ENCODE results near the gene PPIL6.

PPIL6 gene

DNA sequence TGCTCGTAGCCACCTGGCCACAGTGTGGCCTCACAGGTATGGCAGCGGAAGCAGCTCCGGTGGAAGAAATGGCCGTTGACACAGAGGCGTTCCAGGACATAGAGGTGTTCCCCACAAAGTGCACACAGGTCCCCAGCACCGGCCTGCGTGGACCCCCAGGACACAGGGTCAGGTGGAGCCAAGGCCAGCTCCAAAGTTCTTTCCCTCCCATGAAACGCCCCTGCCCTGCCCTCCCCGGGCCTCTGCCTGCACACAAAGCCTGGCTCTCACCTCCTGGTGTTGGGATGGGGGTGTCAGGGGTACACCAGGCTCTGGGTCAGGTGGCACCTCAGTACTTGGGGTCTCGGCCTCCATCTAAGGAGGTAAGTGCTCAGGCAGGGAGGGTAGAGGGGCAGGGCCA is 6.7 kb upstream of the PPIL6 start:
- no CpG with 5 or more reads among the region's 10 CpGs for WGBS (ENCODE audit: extremely low coverage, insufficient coverage, insufficient read length)

DNA sequence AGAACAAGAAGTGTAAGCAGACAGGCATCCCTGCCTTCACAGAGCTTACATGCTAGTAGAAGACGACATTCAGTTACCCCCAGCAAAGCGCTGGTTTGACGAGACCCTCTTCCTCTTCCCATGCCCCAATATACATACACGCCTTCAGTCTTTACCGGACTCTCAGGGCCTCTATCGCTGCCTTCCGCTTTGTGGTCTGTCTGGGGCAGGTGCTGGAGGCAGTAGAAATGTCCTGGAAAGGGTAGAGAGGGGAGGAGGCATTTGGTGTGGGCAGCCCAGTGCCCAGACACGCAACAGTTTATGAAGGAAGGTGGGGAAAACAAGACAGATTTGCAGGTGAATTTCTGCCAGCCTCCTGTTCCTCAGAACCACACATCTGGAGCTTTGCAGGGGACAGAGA is 6.1 kb upstream of the PPIL6 start:
- no peak for DNase-seq
- Histone ChIP-seq H2AFZ (ENCODE audit: insufficient read depth, low read length, poor library complexity) (no peak overlapping the region), H2BK120ac (ENCODE audit: insufficient read depth, low read length, poor library complexity) (no peak overlapping the region), H3K4me1 (ENCODE audit: control insufficient read depth in 1 of 2, insufficient read depth in 2 of 2, low read length in 2 of 2) (peaks cover 4 to 6% of the 10 kb centered on the region in 2 experiments), H3K9ac (ENCODE audit: low read length) (no peak overlapping the region), H3K14ac (ENCODE audit: low read length) (no peak overlapping the region), H3K4me3 (ENCODE audit: low read depth, low read length) (no peak overlapping the region), H3K27me3 (ENCODE audit: insufficient read depth, low read length) (no peaks in the 10 kb centered on the region), H4K8ac (ENCODE audit: low read depth, low read length) (no peak overlapping the region), H2AK5ac (ENCODE audit: low read length) (no peak overlapping the region), H3K9me3 (ENCODE audit: insufficient read depth, low read depth, low read length) (no peaks in the 10 kb centered on the region), H4K91ac (ENCODE audit: low read depth, low read length) (no peak overlapping the region), H3K4ac (ENCODE audit: low read depth, low read length) (no peak overlapping the region), H2BK5ac (ENCODE audit: low read depth, low read length, poor library complexity) (no peak overlapping the region), H3K23ac (ENCODE audit: low read length) (no peak overlapping the region), H3K4me2 (ENCODE audit: low read length) (no peak overlapping the region), H3K36me3 (ENCODE audit: control insufficient read depth in 1 of 2, insufficient read depth in 2 of 2, low read length in 2 of 2) (peaks cover 58 to 71% of the 10 kb centered on the region in 2 experiments), H4K12ac (ENCODE audit: low read depth, low read length) (no peak overlapping the region), H2BK12ac (ENCODE audit: low read length) (no peak overlapping the region), H3K18ac (ENCODE audit: low read length) (no peak overlapping the region), H3K27ac (ENCODE audit: low read depth, low read length) (no peak overlapping the region), H3K79me1 (ENCODE audit: low read length) (no peaks in the 10 kb centered on the region), H3K79me2 (ENCODE audit: control insufficient read depth, insufficient read depth, low read length, poor library complexity) (no peaks in the 10 kb centered on the region)
- WGBS (ENCODE audit: extremely low coverage, insufficient coverage, insufficient read length): no CpG with 5 or more reads among the region's 8 CpGs

More for the DNA sequence above, 6.7 kb upstream of the PPIL6 start:
- Histone ChIP-seq H3K4me2 (ENCODE audit: low read length) (no peak overlapping the region), H3K9ac (ENCODE audit: low read length) (no peak overlapping the region), H2AFZ (ENCODE audit: insufficient read depth, low read length, poor library complexity) (no peak overlapping the region), H3K18ac (ENCODE audit: low read length) (no peak overlapping the region), H2BK120ac (ENCODE audit: insufficient read depth, low read length, poor library complexity) (no peak overlapping the region), H4K8ac (ENCODE audit: low read depth, low read length) (no peak overlapping the region), H3K4me1 (ENCODE audit: control insufficient read depth in 1 of 2, insufficient read depth in 2 of 2, low read length in 2 of 2) (peaks cover under 1% of the 10 kb centered on the region in 2 experiments), H3K79me2 (ENCODE audit: control insufficient read depth, insufficient read depth, low read length, poor library complexity) (no peaks in the 10 kb centered on the region), H3K36me3 (ENCODE audit: control insufficient read depth in 1 of 2, insufficient read depth in 2 of 2, low read length in 2 of 2) (peaks cover 63 to 76% of the 10 kb centered on the region in 2 experiments), H3K4ac (ENCODE audit: low read depth, low read length) (no peak overlapping the region), H4K91ac (ENCODE audit: low read depth, low read length) (no peak overlapping the region), H3K14ac (ENCODE audit: low read length) (no peak overlapping the region), H2AK5ac (ENCODE audit: low read length) (no peak overlapping the region), H3K27ac (ENCODE audit: low read depth, low read length) (no peak overlapping the region), H3K9me3 (ENCODE audit: insufficient read depth, low read depth, low read length) (no peaks in the 10 kb centered on the region), H2BK5ac (ENCODE audit: low read depth, low read length, poor library complexity) (no peak overlapping the region), H3K27me3 (ENCODE audit: insufficient read depth, low read length) (no peaks in the 10 kb centered on the region), H4K12ac (ENCODE audit: low read depth, low read length) (no peak overlapping the region), H3K23ac (ENCODE audit: low read length) (no peak overlapping the region), H3K79me1 (ENCODE audit: low read length) (no peaks in the 10 kb centered on the region), H3K4me3 (ENCODE audit: low read depth, low read length) (no peak overlapping the region), H2BK12ac (ENCODE audit: low read length) (no peak overlapping the region)
- DNase-seq: no peak

DNA sequence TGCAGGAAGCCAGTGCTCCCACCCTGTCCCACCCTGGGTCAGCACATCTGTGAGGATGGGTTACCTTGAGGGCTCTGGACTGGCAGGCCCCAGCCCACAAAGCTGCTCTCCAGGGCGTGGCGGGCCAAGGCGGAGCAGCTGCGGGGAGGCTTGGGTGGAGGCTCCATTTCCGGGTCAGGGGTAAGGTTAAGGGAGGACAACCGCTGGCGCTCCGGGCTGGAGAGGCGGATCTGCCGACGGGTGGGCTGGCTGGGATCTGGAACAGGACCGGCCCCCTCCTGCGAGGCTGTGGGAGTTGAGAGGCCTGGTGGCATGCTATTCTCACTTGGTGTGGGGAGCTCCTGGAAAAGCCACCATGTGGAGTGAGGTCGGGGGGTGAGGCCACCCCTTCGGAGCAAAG is 5.6 kb upstream of the PPIL6 start:
- no peak overlapping the region for H2BK12ac ChIP-seq (ENCODE audit: low read length)
- H3K9ac ChIP-seq (ENCODE audit: low read length): no peak overlapping the region
- WGBS (ENCODE audit: extremely low coverage, insufficient coverage, insufficient read length): no CpG with 5 or more reads among the region's 15 CpGs
- no peak overlapping the region for H4K91ac ChIP-seq (ENCODE audit: low read depth, low read length)
- no peak overlapping the region for H3K4me3 ChIP-seq (ENCODE audit: low read depth, low read length)
- no peak overlapping the region for H3K4me2 ChIP-seq (ENCODE audit: low read length)
- H3K18ac ChIP-seq (ENCODE audit: low read length): no peak overlapping the region
- H3K4me1 ChIP-seq (ENCODE audit: control insufficient read depth in 1 of 2, insufficient read depth in 2 of 2, low read length in 2 of 2): peaks cover 7 to 9% of the 10 kb centered on the region in 2 experiments
- H3K4ac ChIP-seq (ENCODE audit: low read depth, low read length): no peak overlapping the region
- no peak overlapping the region for H3K14ac ChIP-seq (ENCODE audit: low read length)
- H2BK120ac ChIP-seq (ENCODE audit: insufficient read depth, low read length, poor library complexity): no peak overlapping the region
- H2BK5ac ChIP-seq (ENCODE audit: low read depth, low read length, poor library complexity): no peak overlapping the region
- H3K79me2 ChIP-seq (ENCODE audit: control insufficient read depth, insufficient read depth, low read length, poor library complexity): peaks cover 1% of the 10 kb centered on the region
- no peaks in the 10 kb centered on the region for H3K27me3 ChIP-seq (ENCODE audit: insufficient read depth, low read length)
- peaks cover 1% of the 10 kb centered on the region for H3K79me1 ChIP-seq (ENCODE audit: low read length)
- no peak overlapping the region for H3K27ac ChIP-seq (ENCODE audit: low read depth, low read length)
- no peak overlapping the region for H2AFZ ChIP-seq (ENCODE audit: insufficient read depth, low read length, poor library complexity)
- no peak overlapping the region for H4K8ac ChIP-seq (ENCODE audit: low read depth, low read length)
- no peak overlapping the region for H2AK5ac ChIP-seq (ENCODE audit: low read length)
- no peak overlapping the region for H4K12ac ChIP-seq (ENCODE audit: low read depth, low read length)
- no peaks in the 10 kb centered on the region for H3K9me3 ChIP-seq (ENCODE audit: insufficient read depth, low read depth, low read length)
- peaks cover 55 to 68% of the 10 kb centered on the region in 2 experiments for H3K36me3 ChIP-seq (ENCODE audit: control insufficient read depth in 1 of 2, insufficient read depth in 2 of 2, low read length in 2 of 2)
- no peak for DNase-seq
- no peak overlapping the region for H3K23ac ChIP-seq (ENCODE audit: low read length)

DNA sequence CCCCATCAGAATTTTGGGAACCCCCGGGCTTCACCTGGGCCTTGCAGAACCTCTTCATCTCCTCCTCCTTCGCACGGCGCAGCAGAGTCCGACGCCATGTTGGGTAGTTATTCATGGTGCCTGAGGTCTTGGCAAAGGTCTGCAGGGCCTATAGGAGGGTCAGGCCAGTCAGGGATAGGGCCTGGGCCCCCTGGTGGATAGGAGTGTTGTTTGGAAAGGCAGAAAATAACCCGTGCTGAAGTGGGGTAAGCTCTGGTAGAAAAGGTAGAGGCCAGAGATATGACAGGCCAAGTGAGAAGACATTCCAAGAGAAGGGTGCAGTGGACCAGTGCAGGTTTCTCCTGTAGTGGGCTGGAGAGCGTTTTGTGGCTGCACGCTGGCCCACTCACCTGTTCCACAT is 5.0 kb upstream of the PPIL6 start:
- H3K27me3 ChIP-seq (ENCODE audit: insufficient read depth, low read length): no peaks in the 10 kb centered on the region
- no peak overlapping the region for H2BK120ac ChIP-seq (ENCODE audit: insufficient read depth, low read length, poor library complexity)
- no CpG with 5 or more reads among the region's 9 CpGs for WGBS (ENCODE audit: extremely low coverage, insufficient coverage, insufficient read length)
- no peak overlapping the region for H3K4me2 ChIP-seq (ENCODE audit: low read length)
- H3K36me3 ChIP-seq (ENCODE audit: control insufficient read depth in 1 of 2, insufficient read depth in 2 of 2, low read length in 2 of 2): peaks cover 55 to 67% of the 10 kb centered on the region in 2 experiments
- H3K23ac ChIP-seq (ENCODE audit: low read length): no peak overlapping the region
- H3K27ac ChIP-seq (ENCODE audit: low read depth, low read length): no peak overlapping the region
- no peak overlapping the region for H3K9ac ChIP-seq (ENCODE audit: low read length)
- H3K79me1 ChIP-seq (ENCODE audit: low read length): peaks cover 5% of the 10 kb centered on the region
- peaks cover 7 to 9% of the 10 kb centered on the region in 2 experiments for H3K4me1 ChIP-seq (ENCODE audit: control insufficient read depth in 1 of 2, insufficient read depth in 2 of 2, low read length in 2 of 2)
- no peak overlapping the region for H4K12ac ChIP-seq (ENCODE audit: low read depth, low read length)
- no peak overlapping the region for H4K91ac ChIP-seq (ENCODE audit: low read depth, low read length)
- no peak overlapping the region for H2AK5ac ChIP-seq (ENCODE audit: low read length)
- H2BK5ac ChIP-seq (ENCODE audit: low read depth, low read length, poor library complexity): no peak overlapping the region
- H3K79me2 ChIP-seq (ENCODE audit: control insufficient read depth, insufficient read depth, low read length, poor library complexity): peaks cover 5% of the 10 kb centered on the region
- no peak overlapping the region for H2AFZ ChIP-seq (ENCODE audit: insufficient read depth, low read length, poor library complexity)
- H3K9me3 ChIP-seq (ENCODE audit: insufficient read depth, low read depth, low read length): no peaks in the 10 kb centered on the region
- H3K4me3 ChIP-seq (ENCODE audit: low read depth, low read length): no peak overlapping the region
- DNase-seq: peak in 1 of 2 donors; percentile 42
- H2BK12ac ChIP-seq (ENCODE audit: low read length): no peak overlapping the region
- H3K18ac ChIP-seq (ENCODE audit: low read length): no peak overlapping the region
- no peak overlapping the region for H3K14ac ChIP-seq (ENCODE audit: low read length)
- no peak overlapping the region for H4K8ac ChIP-seq (ENCODE audit: low read depth, low read length)
- no peak overlapping the region for H3K4ac ChIP-seq (ENCODE audit: low read depth, low read length)
